ENCODE data around the gene PNN. TPM values are rescaled to one million over a fixed set of nuclear protein-coding genes. Genes with fewer than 3 reads are reported as not detected.

Gene PNN
- polyA plus RNA-seq, 1 donor from 2014 or later: 89.4 TPM

- no peaks in the 10 kb centered on the region for H3K79me2 ChIP-seq (replicated peaks; ENCODE audit: insufficient read depth, low read length)
- H3K9ac ChIP-seq (ENCODE audit: low read length): no peak overlapping the region
- no peaks in the 10 kb centered on the region for H3K27me3 ChIP-seq (ENCODE audit: insufficient read depth, low read depth, low read length)
- no peaks in the 10 kb centered on the region for H4K20me1 ChIP-seq (ENCODE audit: insufficient read depth)
- no peak for TF ChIP-seq EZH2 (IDR thresholded peaks at IDR 0.05; ENCODE audit: borderline replicate concordance, insufficient read depth, low read length, poor library complexity, severe bottlenecking)
- TF ChIP-seq MXI1 (conservative IDR thresholded peaks at IDR 0.05; ENCODE audit: poor library complexity, severe bottlenecking): no peak
- TF ChIP-seq, protein P1, sequence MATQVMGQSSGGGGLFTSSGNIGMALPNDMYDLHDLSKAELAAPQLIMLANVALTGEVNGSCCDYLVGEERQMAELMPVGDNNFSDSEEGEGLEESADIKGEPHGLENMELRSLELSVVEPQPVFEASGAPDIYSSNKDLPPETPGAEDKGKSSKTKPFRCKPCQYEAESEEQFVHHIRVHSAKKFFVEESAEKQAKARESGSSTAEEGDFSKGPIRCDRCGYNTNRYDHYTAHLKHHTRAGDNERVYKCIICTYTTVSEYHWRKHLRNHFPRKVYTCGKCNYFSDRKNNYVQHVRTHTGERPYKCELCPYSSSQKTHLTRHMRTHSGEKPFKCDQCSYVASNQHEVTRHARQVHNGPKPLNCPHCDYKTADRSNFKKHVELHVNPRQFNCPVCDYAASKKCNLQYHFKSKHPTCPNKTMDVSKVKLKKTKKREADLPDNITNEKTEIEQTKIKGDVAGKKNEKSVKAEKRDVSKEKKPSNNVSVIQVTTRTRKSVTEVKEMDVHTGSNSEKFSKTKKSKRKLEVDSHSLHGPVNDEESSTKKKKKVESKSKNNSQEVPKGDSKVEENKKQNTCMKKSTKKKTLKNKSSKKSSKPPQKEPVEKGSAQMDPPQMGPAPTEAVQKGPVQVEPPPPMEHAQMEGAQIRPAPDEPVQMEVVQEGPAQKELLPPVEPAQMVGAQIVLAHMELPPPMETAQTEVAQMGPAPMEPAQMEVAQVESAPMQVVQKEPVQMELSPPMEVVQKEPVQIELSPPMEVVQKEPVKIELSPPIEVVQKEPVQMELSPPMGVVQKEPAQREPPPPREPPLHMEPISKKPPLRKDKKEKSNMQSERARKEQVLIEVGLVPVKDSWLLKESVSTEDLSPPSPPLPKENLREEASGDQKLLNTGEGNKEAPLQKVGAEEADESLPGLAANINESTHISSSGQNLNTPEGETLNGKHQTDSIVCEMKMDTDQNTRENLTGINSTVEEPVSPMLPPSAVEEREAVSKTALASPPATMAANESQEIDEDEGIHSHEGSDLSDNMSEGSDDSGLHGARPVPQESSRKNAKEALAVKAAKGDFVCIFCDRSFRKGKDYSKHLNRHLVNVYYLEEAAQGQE (IDR thresholded peaks at IDR 0.05; ENCODE audit: borderline replicate concordance): no peak
- no peak for TF ChIP-seq SMC3 (conservative IDR thresholded peaks at IDR 0.05; ENCODE audit: poor library complexity)
- no peak for TF ChIP-seq RAD21 (conservative IDR thresholded peaks at IDR 0.05)
- TF ChIP-seq TAF1 (IDR thresholded peaks at IDR 0.05; ENCODE audit: low read depth): no peak
- TF ChIP-seq POLR2AphosphoS5 (IDR thresholded peaks at IDR 0.05): no peak
- TF ChIP-seq, protein P2, sequence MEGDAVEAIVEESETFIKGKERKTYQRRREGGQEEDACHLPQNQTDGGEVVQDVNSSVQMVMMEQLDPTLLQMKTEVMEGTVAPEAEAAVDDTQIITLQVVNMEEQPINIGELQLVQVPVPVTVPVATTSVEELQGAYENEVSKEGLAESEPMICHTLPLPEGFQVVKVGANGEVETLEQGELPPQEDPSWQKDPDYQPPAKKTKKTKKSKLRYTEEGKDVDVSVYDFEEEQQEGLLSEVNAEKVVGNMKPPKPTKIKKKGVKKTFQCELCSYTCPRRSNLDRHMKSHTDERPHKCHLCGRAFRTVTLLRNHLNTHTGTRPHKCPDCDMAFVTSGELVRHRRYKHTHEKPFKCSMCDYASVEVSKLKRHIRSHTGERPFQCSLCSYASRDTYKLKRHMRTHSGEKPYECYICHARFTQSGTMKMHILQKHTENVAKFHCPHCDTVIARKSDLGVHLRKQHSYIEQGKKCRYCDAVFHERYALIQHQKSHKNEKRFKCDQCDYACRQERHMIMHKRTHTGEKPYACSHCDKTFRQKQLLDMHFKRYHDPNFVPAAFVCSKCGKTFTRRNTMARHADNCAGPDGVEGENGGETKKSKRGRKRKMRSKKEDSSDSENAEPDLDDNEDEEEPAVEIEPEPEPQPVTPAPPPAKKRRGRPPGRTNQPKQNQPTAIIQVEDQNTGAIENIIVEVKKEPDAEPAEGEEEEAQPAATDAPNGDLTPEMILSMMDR (IDR thresholded peaks at IDR 0.05; ENCODE audit: poor library complexity, severe bottlenecking): no peak
- TF ChIP-seq EP300 (conservative IDR thresholded peaks at IDR 0.05; ENCODE audit: poor library complexity, severe bottlenecking): no peak
- no peaks in the 10 kb centered on the region for H3K9me2 ChIP-seq (ENCODE audit: insufficient read depth, low read length)
- H3K4me2 ChIP-seq (ENCODE audit: low read length): no peak overlapping the region
- no peaks in the 10 kb centered on the region for H3F3A ChIP-seq (ENCODE audit: insufficient read depth, low read length, poor library complexity, severe bottlenecking)
- no peaks in the 10 kb centered on the region for H3K9me3 ChIP-seq (ENCODE audit: low read length)
- H3K4me3 ChIP-seq (ENCODE audit: low read length): no peak overlapping the region
- H2AFZ ChIP-seq (ENCODE audit: low read depth, low read length): no peak overlapping the region
- H3K36me3 ChIP-seq (ENCODE audit: insufficient read depth, low read length): no peaks in the 10 kb centered on the region
- H3K27ac ChIP-seq (ENCODE audit: low read length): no peak overlapping the region
Measured at GRCh38 chr14:39229601-39230110, 54.6 kb downstream of the PNN start.

- no peak overlapping the region for H3K9ac ChIP-seq (ENCODE audit: low read length)
- H3K4me3 ChIP-seq (ENCODE audit: low read length): no peak overlapping the region
- no peak overlapping the region for H2AFZ ChIP-seq (ENCODE audit: low read depth, low read length)
- no peaks in the 10 kb centered on the region for H3K36me3 ChIP-seq (ENCODE audit: insufficient read depth, low read length)
- H3K79me2 ChIP-seq (replicated peaks; ENCODE audit: insufficient read depth, low read length): no peaks in the 10 kb centered on the region
- H3K4me2 ChIP-seq (ENCODE audit: low read length): no peak overlapping the region
- no peaks in the 10 kb centered on the region for H3F3A ChIP-seq (ENCODE audit: insufficient read depth, low read length, poor library complexity, severe bottlenecking)
- TF ChIP-seq, protein P1 (IDR thresholded peaks at IDR 0.05; ENCODE audit: borderline replicate concordance): no peak
- TF ChIP-seq SMC3 (conservative IDR thresholded peaks at IDR 0.05; ENCODE audit: poor library complexity): no peak
- no peak for TF ChIP-seq POLR2AphosphoS5 (IDR thresholded peaks at IDR 0.05)
- no peak for TF ChIP-seq TAF1 (IDR thresholded peaks at IDR 0.05; ENCODE audit: low read depth)
- no peak for TF ChIP-seq MXI1 (conservative IDR thresholded peaks at IDR 0.05; ENCODE audit: poor library complexity, severe bottlenecking)
- TF ChIP-seq RAD21 (conservative IDR thresholded peaks at IDR 0.05): no peak
- TF ChIP-seq EZH2 (IDR thresholded peaks at IDR 0.05; ENCODE audit: borderline replicate concordance, insufficient read depth, low read length, poor library complexity, severe bottlenecking): no peak
- TF ChIP-seq EP300 (conservative IDR thresholded peaks at IDR 0.05; ENCODE audit: poor library complexity, severe bottlenecking): no peak
- TF ChIP-seq, protein P2 (IDR thresholded peaks at IDR 0.05; ENCODE audit: poor library complexity, severe bottlenecking): no peak
- no peaks in the 10 kb centered on the region for H3K9me2 ChIP-seq (ENCODE audit: insufficient read depth, low read length)
- H3K27ac ChIP-seq (ENCODE audit: low read length): no peak overlapping the region
- H4K20me1 ChIP-seq (ENCODE audit: insufficient read depth): no peaks in the 10 kb centered on the region
- no peaks in the 10 kb centered on the region for H3K9me3 ChIP-seq (ENCODE audit: low read length)
- H3K27me3 ChIP-seq (ENCODE audit: insufficient read depth, low read depth, low read length): no peaks in the 10 kb centered on the region
Measured at GRCh38 chr14:39230416-39231035, 55.5 kb downstream of the PNN start.

All from neural cell (in vitro differentiated cells).